ENCODE results near the gene PCYT2.

The PCYT2 gene

DNA sequence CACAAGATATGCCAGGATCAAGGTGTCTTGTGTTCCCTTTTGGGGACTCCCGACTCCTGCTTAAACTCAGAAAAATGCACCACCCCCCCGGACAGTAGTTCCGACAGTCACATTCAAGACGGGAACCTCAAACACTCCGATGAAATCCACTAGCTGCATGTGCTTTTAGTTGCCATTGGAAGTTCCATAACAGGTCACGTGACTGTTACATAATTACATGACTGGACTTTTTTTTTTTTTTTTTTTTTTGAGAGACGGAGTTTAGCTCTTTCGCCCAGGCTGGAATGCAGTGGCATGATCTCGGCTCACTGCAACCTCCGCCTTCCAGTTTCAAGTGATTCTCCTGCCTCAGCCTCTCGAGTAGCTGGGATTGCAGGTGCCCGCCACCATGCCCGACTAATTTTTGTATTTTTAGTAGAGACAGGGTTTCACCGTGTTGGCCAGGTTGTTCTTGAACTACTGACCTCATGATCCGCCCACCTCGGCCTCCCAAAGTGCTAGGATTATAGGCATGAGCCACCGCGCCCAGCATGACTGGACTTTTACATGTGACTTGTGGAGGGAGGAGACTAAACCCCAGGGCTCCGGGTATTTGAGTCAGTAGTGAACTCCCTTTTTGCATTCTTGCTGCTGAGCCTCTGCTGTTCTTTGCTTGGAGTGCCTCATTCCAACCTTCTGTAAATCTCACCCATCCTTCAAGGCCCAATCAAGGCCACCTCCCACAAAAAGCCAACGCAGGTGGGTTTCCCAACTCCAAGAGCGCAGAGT is 5.2 kb upstream of the PCYT2 start:
- TF ChIP-seq, protein P1, sequence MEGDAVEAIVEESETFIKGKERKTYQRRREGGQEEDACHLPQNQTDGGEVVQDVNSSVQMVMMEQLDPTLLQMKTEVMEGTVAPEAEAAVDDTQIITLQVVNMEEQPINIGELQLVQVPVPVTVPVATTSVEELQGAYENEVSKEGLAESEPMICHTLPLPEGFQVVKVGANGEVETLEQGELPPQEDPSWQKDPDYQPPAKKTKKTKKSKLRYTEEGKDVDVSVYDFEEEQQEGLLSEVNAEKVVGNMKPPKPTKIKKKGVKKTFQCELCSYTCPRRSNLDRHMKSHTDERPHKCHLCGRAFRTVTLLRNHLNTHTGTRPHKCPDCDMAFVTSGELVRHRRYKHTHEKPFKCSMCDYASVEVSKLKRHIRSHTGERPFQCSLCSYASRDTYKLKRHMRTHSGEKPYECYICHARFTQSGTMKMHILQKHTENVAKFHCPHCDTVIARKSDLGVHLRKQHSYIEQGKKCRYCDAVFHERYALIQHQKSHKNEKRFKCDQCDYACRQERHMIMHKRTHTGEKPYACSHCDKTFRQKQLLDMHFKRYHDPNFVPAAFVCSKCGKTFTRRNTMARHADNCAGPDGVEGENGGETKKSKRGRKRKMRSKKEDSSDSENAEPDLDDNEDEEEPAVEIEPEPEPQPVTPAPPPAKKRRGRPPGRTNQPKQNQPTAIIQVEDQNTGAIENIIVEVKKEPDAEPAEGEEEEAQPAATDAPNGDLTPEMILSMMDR (conservative IDR thresholded peaks at IDR 0.05), result no peak
- H3K27ac ChIP-seq, result peak overlapping the region; percentile 81; the same call in 1 of the 2 replicates

DNA sequence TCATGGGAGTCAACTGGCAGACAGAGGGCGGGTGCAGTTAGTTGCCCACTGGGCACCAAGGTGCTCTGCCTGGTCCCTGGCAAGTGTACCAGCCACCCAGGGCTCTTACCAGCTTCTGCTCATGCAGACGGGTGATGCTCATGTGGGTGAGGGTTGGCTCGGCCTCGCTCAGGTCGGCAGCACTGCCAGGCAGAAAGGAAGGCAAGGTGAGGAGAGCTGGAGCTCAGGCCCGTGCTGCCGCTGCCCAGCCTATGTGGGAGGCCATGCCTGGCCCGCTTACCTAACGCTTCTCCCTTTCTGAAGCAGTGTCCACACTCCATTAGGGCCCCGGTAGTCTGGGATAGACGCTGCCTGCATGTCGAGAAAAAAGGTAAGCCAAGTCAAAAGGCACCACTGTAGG is 4.1 kb upstream of the PCYT2 start:
- peak overlapping the region; percentile 5; the same call in 1 of the 2 replicates for H3K27ac ChIP-seq
- TF ChIP-seq, protein P1 (conservative IDR thresholded peaks at IDR 0.05), result no peak

DNA sequence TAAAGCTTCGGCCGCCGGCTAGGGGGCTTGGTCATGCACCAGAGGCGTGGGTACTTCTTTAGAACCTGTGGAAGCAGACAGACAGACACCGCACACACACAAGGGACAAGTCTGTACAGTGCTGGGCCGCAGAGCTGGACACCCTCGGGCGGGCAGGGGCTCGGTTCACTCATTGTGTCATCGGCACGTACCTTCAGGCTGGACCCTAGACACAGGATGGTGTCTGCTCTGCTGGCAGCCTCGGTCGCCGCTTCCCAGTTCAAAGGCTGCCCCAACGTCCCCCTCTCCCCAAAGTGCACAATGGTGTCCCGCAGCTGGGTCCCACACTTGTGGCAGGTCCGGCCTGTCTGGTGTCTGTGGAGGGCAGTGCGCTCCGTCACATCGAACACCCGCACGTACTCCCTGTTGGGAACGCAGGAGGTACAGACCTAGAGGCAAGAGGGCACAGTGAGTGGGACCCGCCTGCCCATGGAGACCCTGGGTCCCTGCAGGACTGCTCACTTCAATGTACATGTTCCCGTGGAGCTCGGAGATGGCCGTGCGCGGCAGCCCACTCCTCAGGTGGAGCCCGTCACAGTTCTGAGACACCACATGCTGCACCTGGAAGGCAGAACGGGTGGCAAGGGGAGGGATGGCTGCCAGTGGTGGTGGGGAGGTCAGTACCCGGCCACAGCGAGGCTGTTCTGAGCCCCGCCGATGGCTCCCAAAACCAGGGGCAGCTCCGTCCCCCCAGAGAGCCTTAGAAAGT is 3.1 kb upstream of the PCYT2 start:
- TF ChIP-seq, protein P1 (conservative IDR thresholded peaks at IDR 0.05), result no peak
- no peak overlapping the region for H3K27ac ChIP-seq

DNA sequence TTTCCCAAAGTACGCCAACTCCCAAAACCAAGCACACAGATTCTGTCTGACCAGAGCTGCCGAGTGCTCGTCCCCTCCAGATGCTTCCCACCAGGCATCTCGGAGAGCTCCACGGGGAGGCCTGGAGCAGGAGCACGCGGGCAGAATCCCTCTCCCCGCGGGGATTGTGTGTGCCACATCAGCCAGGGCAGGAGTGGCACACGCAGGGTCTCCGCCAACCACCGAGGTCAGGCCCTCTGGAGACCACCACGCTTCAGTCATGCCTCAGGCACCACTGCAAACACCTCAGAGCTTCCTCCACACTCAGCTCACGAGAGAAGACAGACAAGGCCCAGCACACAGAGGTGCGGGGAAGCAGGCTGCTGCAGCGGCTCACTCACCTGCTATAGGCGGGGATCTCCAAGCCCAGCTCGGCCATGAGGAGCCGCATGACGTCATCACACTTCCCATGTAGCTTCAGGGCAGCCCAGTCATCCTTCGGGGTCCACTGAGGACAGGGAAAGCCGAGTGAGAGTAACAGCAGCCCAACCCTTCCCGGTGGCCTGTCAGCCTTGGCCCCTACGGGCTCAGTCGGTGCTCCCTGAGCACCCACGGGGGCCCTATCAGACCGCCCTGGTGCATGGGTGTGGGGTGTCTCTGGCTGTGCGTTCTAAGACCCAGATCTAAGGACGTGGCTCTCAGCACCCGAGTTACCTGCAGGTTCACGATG is 2.3 kb upstream of the PCYT2 start:
- TF ChIP-seq, protein P1 (conservative IDR thresholded peaks at IDR 0.05), result no peak

DNA sequence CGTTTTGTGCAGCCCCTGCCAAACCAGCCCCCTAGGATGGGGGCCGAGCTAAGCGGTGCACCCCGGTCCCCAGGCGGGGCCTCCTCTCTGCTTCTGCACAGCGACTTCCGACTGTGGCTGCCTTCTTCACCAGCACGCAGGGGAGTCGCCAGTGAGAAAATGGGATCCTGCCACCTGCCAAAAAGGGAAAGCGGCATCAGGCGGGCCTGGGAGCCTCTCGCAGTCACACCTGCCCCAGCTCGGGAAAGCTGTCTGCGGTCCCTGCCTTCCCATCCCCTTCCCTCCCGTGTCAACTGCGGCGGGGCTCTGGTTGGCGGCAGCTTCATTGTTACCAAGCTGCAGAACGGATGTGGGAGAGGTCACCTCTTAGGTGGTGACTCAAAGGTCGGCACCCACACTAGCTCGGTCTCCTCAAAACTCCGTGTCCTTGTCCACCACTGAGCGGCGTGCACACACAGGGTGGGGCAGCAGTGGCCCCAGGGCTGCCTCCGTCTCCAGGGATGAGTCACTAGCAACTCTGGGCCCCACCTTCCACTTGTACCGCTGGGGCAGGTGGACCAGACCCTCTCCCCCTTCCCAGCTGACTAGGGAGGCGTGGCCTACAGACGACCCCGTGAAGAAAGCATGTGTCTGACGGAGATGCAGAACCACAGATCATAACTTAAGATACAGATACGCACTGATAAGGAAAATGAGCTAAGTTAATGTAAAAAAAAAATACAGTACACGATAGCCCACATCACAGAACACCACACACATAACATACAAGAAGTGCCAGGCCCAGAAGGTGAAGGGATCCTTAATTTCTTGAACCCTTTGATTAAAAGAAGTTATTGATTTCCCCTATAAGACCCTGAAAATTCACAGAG is 1.5 kb upstream of the PCYT2 start:
- H3K27ac ChIP-seq, result peak overlapping the region; percentile 64
- TF ChIP-seq, protein P1 (conservative IDR thresholded peaks at IDR 0.05), result no peak

More for the DNA sequence above, 2.3 kb upstream of the PCYT2 start:
- no peak overlapping the region for H3K27ac ChIP-seq

DNA sequence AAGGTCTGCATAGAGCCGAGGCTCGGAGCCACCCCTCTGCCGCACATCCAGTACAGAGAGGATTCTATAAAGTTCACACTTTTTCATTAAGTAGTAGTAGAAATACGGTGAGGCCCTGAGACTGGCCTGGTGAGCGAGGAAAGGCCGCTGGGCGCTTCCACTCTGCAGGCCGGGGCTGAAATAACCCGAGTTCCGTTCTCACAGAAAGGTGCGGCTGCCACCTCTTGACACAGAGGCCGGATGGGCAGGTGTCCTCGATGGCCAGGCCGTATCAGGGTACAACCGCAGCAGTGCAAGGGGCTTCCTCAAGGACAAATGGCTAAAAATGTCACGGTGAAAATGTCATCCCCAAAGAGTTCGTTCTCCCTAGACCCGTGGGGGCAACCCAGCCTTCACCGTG is 770 bp upstream of the PCYT2 start:
- peak overlapping the region; percentile 64 for H3K27ac ChIP-seq
- TF ChIP-seq, protein P1 (conservative IDR thresholded peaks at IDR 0.05), result 0 out of 2 replicates have a peak, but pooled peaks have one; percentile 7

All from VCaP (cell line).